Lower leg skin (tissue), 3 donors: ENCODE measurements around the gene RAD51B.

Experiments
- POLR2A ChIP-seq, 2 donors: fragments of 450-650 bp; IDR thresholded peaks; one replicate each; pipeline ENCODE4 v1.6.1; 2016 to 2017; ENCODE audit warnings: antibody characterized with exemption in 2 of 2, mild to moderate bottlenecking in 1 of 2, moderate library complexity in 1 of 2
- TF ChIP-seq, protein P1 (sequence below), 3 donors: fragments of 450-650 bp; IDR thresholded peaks; one replicate each; pipeline ENCODE4 v1.5.1; 2016; ENCODE audit warnings: antibody characterized with exemption in 3 of 3, mild to moderate bottlenecking in 3 of 3, moderate library complexity in 2 of 3

DNA sequence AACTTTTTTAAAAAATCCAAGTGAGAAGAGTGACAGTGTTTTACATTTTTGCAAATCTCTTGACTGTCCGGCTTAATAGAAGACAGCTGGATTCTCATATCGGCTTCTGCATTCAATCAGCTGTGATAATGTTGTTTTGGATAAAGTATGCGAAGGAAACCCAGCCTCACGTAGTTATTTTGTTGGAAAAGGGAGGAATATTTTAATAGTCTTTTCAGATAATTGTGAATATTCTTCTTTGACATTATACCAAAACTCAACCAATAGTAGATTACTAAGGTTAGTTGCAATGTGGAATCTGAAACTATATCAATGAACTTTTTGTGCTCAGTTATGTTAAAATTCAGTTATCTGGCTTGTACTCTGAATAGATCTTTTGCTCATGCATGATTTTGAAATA, 696.8 kb downstream of the RAD51B start:
- TF ChIP-seq, protein P1, sequence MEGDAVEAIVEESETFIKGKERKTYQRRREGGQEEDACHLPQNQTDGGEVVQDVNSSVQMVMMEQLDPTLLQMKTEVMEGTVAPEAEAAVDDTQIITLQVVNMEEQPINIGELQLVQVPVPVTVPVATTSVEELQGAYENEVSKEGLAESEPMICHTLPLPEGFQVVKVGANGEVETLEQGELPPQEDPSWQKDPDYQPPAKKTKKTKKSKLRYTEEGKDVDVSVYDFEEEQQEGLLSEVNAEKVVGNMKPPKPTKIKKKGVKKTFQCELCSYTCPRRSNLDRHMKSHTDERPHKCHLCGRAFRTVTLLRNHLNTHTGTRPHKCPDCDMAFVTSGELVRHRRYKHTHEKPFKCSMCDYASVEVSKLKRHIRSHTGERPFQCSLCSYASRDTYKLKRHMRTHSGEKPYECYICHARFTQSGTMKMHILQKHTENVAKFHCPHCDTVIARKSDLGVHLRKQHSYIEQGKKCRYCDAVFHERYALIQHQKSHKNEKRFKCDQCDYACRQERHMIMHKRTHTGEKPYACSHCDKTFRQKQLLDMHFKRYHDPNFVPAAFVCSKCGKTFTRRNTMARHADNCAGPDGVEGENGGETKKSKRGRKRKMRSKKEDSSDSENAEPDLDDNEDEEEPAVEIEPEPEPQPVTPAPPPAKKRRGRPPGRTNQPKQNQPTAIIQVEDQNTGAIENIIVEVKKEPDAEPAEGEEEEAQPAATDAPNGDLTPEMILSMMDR (IDR thresholded peaks at IDR 0.05) = no peak
- no peak for TF ChIP-seq POLR2A (IDR thresholded peaks at IDR 0.05)
